Activated CD4-positive, alpha-beta T cell treated with anti-CD3 and anti-CD28 coated beads for 36 hours (primary cell): Measurements from ENCODE around the gene TMEM42. TPM values are rescaled to one million over a fixed set of nuclear protein-coding genes. Genes with fewer than 3 reads are reported as not detected.

ENCODE experiments used
- ATAC-seq: fragments of 200-7000 bp; cut with Tn5 transposase; one replicate; pipeline ENCODE4 v1.10.0; 2021; ENCODE audit warnings: mild to moderate bottlenecking, moderate library complexity
- CTCF ChIA-PET: fragments of 350-600 bp; sonication (Branson Sonifier 250); formaldehyde crosslinking; loops from one replicate; lab custom pipeline; 2021; ENCODE audit warnings: antibody characterized with exemption; lab: Charles Lee
- POLR2A ChIA-PET: fragments of 350-600 bp; sonication (Branson Sonifier 250); formaldehyde crosslinking; loops from one replicate; lab custom pipeline; 2021; ENCODE audit warnings: antibody characterized with exemption, inconsistent platforms; lab: Charles Lee
- DNase-seq: peaks from one replicate; pipeline ENCODE4 v3.0.0-alpha.2; 2020
- H3K27ac Mint-ChIP-seq: one replicate; pipeline ENCODE4 v1.8.0; 2021; ENCODE audit warnings: mixed read lengths
- H3K27me3 Mint-ChIP-seq: one replicate; pipeline ENCODE4 v1.8.0; 2021; ENCODE audit warnings: mixed read lengths
- H3K36me3 Mint-ChIP-seq: one replicate; pipeline ENCODE4 v1.8.0; 2021; ENCODE audit warnings: low read depth, mixed read lengths
- H3K4me1 Mint-ChIP-seq: one replicate; pipeline ENCODE4 v1.8.0; 2021; ENCODE audit warnings: mixed read lengths
- H3K4me3 Mint-ChIP-seq: one replicate; pipeline ENCODE4 v1.8.0; 2021; ENCODE audit warnings: mild to moderate bottlenecking, moderate library complexity, mixed read lengths
- H3K9me3 Mint-ChIP-seq: one replicate; pipeline ENCODE4 v1.8.0; 2021; ENCODE audit warnings: low read depth, mixed read lengths
- intact Hi-C, 2 experiments: fragments of 100-400 bp; cut with DNase I in 1 of 2; cut with micrococcal nuclease in 1 of 2; formaldehyde crosslinking; loops; one replicate each; pipeline versions ENCODE4 v1.14.2 to v1.15.1; 2022 to 2024; cut with DNase I, micrococcal nuclease
- total RNA-seq, 2 experiments: library from RNA; stranded (reverse); gene quantifications; one replicate each; pipeline ENCODE4 v1.2.3, GENCODE V29; 2021

Gene TMEM42
- total RNA-seq, 2 experiments from 2014 or later, result 7.6 to 10.9 TPM

- ChIA-PET POLR2A (no interaction called here), CTCF (interaction anchor here (0.7 to 3.2 kb wide), 21 partner anchors 10 to 382 kb away, joined by 3 to 14 read pairs (median 3); no protein-coding TSS in a partner anchor)
- intact Hi-C loops, result loop anchor here (1.0 kb wide), 2 partner anchors 381 to 591 kb away; no protein-coding TSS in a partner anchor
Measured at GRCh38 chr3:44913868-44914468, 52.3 kb downstream of the TMEM42 start.

GRCh38 chr3:44914936-44915335 lies 53.2 kb downstream of the TMEM42 start:
- Mint-ChIP-seq H3K4me1 (no peaks in the 10 kb centered on the region), H3K27me3 (peaks cover 5% of the 10 kb centered on the region), H3K36me3 (peaks cover 4% of the 10 kb centered on the region), H3K4me3 (no peak overlapping the region), H3K9me3 (no peaks in the 10 kb centered on the region), H3K27ac (no peak overlapping the region)
- ChIA-PET CTCF (interaction anchor here (0.6 to 3.2 kb wide), 16 partner anchors 9 to 860 kb away, joined by 3 to 14 read pairs (median 3); no protein-coding TSS in a partner anchor), POLR2A (no interaction called here)
- DNase-seq (no peak), ATAC-seq (no peak)
- intact Hi-C loops, result loop anchor here (1.0 kb wide), 2 partner anchors 382 to 592 kb away; no protein-coding TSS in a partner anchor

More at GRCh38 chr3:44913868-44914468, 52.3 kb downstream of the TMEM42 start:
- H3K36me3 Mint-ChIP-seq, result peaks cover 3% of the 10 kb centered on the region
- ATAC-seq, result peak; percentile 73
- H3K4me1 Mint-ChIP-seq, result no peaks in the 10 kb centered on the region
- no peak overlapping the region for H3K27ac Mint-ChIP-seq
- H3K4me3 Mint-ChIP-seq, result no peak overlapping the region
- peak; percentile 80 for DNase-seq
- H3K9me3 Mint-ChIP-seq, result no peaks in the 10 kb centered on the region
- H3K27me3 Mint-ChIP-seq, result peaks cover 7% of the 10 kb centered on the region

Other genes with a start within 250 kb of the TMEM42 start
- 10 to 100 TPM; 10.9 to 11.6 TPM for gene ZNF197, start 236.9 kb upstream of the TMEM42 start, total RNA-seq
- gene ZNF35, start 213.2 kb upstream of the TMEM42 start, total RNA-seq, result 1 to 10 TPM; 2.0 to 2.7 TPM
- 1 to 10 TPM; 1.8 to 2.4 TPM for gene ZNF502, start 149.3 kb upstream of the TMEM42 start, total RNA-seq
- gene ZNF501, start 132.3 kb upstream of the TMEM42 start, total RNA-seq, result 1 to 10 TPM; 1.7 to 2.0 TPM
- 10 to 100 TPM; 40.2 to 74.1 TPM for gene KIAA1143, start 100.3 kb upstream of the TMEM42 start, total RNA-seq
- gene KIF15, start 100.1 kb upstream of the TMEM42 start, total RNA-seq, result 10 to 100 TPM; 40.1 to 51.7 TPM
- gene TGM4, start 12.7 kb downstream of the TMEM42 start, total RNA-seq, result not detected
- 10 to 100 TPM; 31.9 to 32.9 TPM for gene ZDHHC3, start 114.3 kb downstream of the TMEM42 start, total RNA-seq
- 10 to 100 TPM; 42.7 to 70.7 TPM for gene EXOSC7, start 114.3 kb downstream of the TMEM42 start, total RNA-seq
- gene CLEC3B, start 164.4 kb downstream of the TMEM42 start, total RNA-seq, result not detected